ENCODE results near the gene PTGIS. TPM values are rescaled to one million over a fixed set of nuclear protein-coding genes. Genes with fewer than 3 reads are reported as not detected.

The PTGIS gene
- total and polyA plus RNA-seq, 2 donors (not counting 1 experiment from before 2014, with no cell fraction given), result not detected

DNA sequence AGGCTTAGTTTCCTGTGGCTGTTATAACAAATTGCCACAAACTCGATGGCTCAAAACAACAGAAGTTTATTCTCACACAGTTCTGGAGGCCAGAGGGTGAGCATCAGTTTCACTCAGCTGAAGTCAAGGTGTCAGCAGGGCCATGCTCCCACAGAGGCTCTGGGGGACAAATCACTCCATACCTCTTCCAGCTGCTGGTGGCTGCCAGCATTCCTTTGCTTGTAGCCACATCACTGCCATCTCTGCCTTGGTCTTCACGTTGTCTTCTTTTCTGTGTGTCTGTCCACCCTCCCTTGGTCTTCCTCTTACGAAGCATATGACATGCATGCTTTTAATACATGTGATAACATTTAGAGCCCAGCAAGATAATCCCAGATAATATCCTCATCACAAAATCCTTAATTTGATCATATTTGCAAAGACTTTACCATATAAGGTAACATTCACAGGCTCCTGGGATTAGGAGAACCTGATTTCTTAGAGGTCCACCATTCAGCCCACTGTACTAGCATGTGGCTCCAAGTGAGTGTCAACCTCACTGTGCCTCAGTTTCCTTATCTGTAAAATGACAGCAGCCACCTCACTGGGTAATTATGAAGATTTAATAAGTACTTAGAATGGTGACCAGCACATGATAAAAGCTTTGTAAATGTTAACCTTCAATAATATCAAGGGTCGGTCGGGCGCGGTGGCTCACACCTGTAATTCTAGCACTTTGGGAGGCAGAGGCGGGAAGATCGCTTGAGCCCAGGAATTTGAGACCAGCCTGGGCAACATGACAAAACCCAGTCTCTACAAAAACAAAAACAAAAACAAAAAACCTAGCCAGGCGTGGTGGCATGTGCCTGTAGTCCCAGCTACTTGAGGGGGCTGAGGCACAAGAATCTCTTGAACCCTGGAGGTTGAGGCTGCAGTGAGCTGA lies 14.7 kb upstream of the PTGIS start:
- no peak overlapping the region for H3K4me2 ChIP-seq (replicated peaks; ENCODE audit: low read depth, low read length, poor library complexity, severe bottlenecking)
- no peak for TF ChIP-seq EZH2 (IDR thresholded peaks at IDR 0.05; ENCODE audit: borderline replicate concordance, insufficient read depth, low read depth, low read length, poor library complexity, severe bottlenecking)
- TF ChIP-seq, protein P1, sequence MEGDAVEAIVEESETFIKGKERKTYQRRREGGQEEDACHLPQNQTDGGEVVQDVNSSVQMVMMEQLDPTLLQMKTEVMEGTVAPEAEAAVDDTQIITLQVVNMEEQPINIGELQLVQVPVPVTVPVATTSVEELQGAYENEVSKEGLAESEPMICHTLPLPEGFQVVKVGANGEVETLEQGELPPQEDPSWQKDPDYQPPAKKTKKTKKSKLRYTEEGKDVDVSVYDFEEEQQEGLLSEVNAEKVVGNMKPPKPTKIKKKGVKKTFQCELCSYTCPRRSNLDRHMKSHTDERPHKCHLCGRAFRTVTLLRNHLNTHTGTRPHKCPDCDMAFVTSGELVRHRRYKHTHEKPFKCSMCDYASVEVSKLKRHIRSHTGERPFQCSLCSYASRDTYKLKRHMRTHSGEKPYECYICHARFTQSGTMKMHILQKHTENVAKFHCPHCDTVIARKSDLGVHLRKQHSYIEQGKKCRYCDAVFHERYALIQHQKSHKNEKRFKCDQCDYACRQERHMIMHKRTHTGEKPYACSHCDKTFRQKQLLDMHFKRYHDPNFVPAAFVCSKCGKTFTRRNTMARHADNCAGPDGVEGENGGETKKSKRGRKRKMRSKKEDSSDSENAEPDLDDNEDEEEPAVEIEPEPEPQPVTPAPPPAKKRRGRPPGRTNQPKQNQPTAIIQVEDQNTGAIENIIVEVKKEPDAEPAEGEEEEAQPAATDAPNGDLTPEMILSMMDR (IDR thresholded peaks at IDR 0.05), result no peak
- no peaks in the 10 kb centered on the region for H3K4me1 ChIP-seq (ENCODE audit: control insufficient read depth in 2 of 2, insufficient read depth in 2 of 2, low read length in 2 of 2)
- H3K27me3 ChIP-seq (replicated peaks in 1 of 4; ENCODE audit: control extremely low read depth in 1 of 4, control insufficient read depth in 3 of 4, insufficient read depth in 4 of 4, low read length in 3 of 4), result peaks cover 0 to 19% (median 2%) of the 10 kb centered on the region in 4 experiments
- no peaks in the 10 kb centered on the region for H3K4me1 Mint-ChIP-seq
- H3K27me3 Mint-ChIP-seq, result peaks cover 26% of the 10 kb centered on the region
- H3K4me3 ChIP-seq (ENCODE audit: control extremely low read depth in 1 of 5, extremely low read depth in 1 of 5, insufficient read depth in 1 of 5, low read depth in 2 of 5, low read length in 4 of 5), result no peak overlapping the region
- no peak overlapping the region for H3K4me3 Mint-ChIP-seq
- H3K36me3 ChIP-seq (replicated peaks in 1 of 2; ENCODE audit: control extremely low read depth in 1 of 2, control insufficient read depth in 1 of 2, extremely low read depth in 1 of 2, insufficient read depth in 2 of 2, low read length in 1 of 2), result no peaks in the 10 kb centered on the region
- intact Hi-C loops (cut with micrococcal nuclease), result no loop called here
- H3K9me3 ChIP-seq (ENCODE audit: control extremely low read depth in 1 of 3, control insufficient read depth in 2 of 3, insufficient read depth in 1 of 3, low read length in 2 of 3), result peaks cover 0 to 11% (median 6%) of the 10 kb centered on the region in 3 donors
- POLR2A ChIA-PET, result no interaction called here
- 95% methylated on average over 7 of the region's 10 CpGs for WGBS (ENCODE audit: insufficient coverage)
- no peak overlapping the region for H3K9ac ChIP-seq (ENCODE audit: low read length)
- no peak overlapping the region for H3K27ac Mint-ChIP-seq
- CTCF ChIA-PET, result interaction anchor here (1.2 kb wide), 1 partner anchor 93 kb away, joined by 3 read pairs; no protein-coding TSS in a partner anchor
- H3K27ac ChIP-seq (ENCODE audit: low read length in 2 of 2), result no peak overlapping the region
- H3K9me3 Mint-ChIP-seq (ENCODE audit: insufficient read depth), result peaks cover 3% of the 10 kb centered on the region
- H3K79me2 ChIP-seq (ENCODE audit: control insufficient read depth, insufficient read depth, low read length), result no peaks in the 10 kb centered on the region
- ATAC-seq (ENCODE audit: low read depth) (no peak), DNase-seq (no peak)
- no peaks in the 10 kb centered on the region for H4K20me1 ChIP-seq (ENCODE audit: control insufficient read depth, insufficient read depth, low read length, poor library complexity, severe bottlenecking)
- no peak overlapping the region for H2AFZ ChIP-seq (ENCODE audit: insufficient read depth, low read depth, low read length, poor library complexity, severe bottlenecking)

DNA sequence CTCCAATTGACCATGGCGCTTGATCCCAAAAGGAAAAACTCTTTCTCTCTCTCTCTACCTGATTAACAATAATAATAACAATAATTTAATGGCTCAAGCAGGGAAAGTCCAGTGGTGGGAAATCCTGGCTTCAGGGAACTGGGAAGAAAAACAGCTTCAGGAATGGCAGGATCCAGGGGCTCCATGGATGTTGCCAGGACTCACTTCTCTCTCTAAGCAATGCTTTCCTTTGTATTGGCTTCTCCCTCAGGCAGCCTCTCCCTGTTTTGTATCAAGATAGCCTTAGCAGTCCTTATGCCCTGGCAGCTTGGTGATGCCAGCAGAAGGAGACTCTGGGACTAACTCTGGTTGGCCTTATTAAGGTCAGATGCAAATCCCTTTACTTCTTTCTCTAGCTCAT lies 13.5 kb upstream of the PTGIS start:
- no peak overlapping the region for H3K27ac Mint-ChIP-seq
- ChIA-PET POLR2A (no interaction called here), CTCF (interaction anchor here (0.7 kb wide), 1 partner anchor 149 kb away, joined by 3 read pairs; no protein-coding TSS in a partner anchor)
- H3K27me3 Mint-ChIP-seq, result peaks cover 32% of the 10 kb centered on the region
- TF ChIP-seq EZH2 (IDR thresholded peaks at IDR 0.05; ENCODE audit: borderline replicate concordance, insufficient read depth, low read depth, low read length, poor library complexity, severe bottlenecking), result no peak
- TF ChIP-seq, protein P1 (IDR thresholded peaks at IDR 0.05), result no peak
- H3K27me3 ChIP-seq (replicated peaks in 1 of 4; ENCODE audit: control extremely low read depth in 1 of 4, control insufficient read depth in 3 of 4, insufficient read depth in 4 of 4, low read length in 3 of 4), result peaks cover 0 to 20% (median 2%) of the 10 kb centered on the region in 4 experiments
- H3K9me3 ChIP-seq (ENCODE audit: control extremely low read depth in 1 of 3, control insufficient read depth in 2 of 3, insufficient read depth in 1 of 3, low read length in 2 of 3), result peaks cover 0 to 11% (median 6%) of the 10 kb centered on the region in 3 donors
- no peak overlapping the region for H3K9ac ChIP-seq (ENCODE audit: low read length)
- H3K4me3 ChIP-seq (ENCODE audit: control extremely low read depth in 1 of 5, extremely low read depth in 1 of 5, insufficient read depth in 1 of 5, low read depth in 2 of 5, low read length in 4 of 5), result no peak overlapping the region
- intact Hi-C loops (cut with micrococcal nuclease), result no loop called here
- H3K4me1 ChIP-seq (ENCODE audit: control insufficient read depth in 2 of 2, insufficient read depth in 2 of 2, low read length in 2 of 2), result no peaks in the 10 kb centered on the region
- DNase-seq (no peak), ATAC-seq (ENCODE audit: low read depth) (no peak)
- H3K36me3 ChIP-seq (replicated peaks in 1 of 2; ENCODE audit: control extremely low read depth in 1 of 2, control insufficient read depth in 1 of 2, extremely low read depth in 1 of 2, insufficient read depth in 2 of 2, low read length in 1 of 2), result no peaks in the 10 kb centered on the region
- no peaks in the 10 kb centered on the region for H4K20me1 ChIP-seq (ENCODE audit: control insufficient read depth, insufficient read depth, low read length, poor library complexity, severe bottlenecking)
- WGBS (ENCODE audit: insufficient coverage), result no CpG with 5 or more reads among the region's 1 CpG
- no peak overlapping the region for H2AFZ ChIP-seq (ENCODE audit: insufficient read depth, low read depth, low read length, poor library complexity, severe bottlenecking)
- no peaks in the 10 kb centered on the region for H3K79me2 ChIP-seq (ENCODE audit: control insufficient read depth, insufficient read depth, low read length)
- no peak overlapping the region for H3K4me2 ChIP-seq (replicated peaks; ENCODE audit: low read depth, low read length, poor library complexity, severe bottlenecking)
- H3K9me3 Mint-ChIP-seq (ENCODE audit: insufficient read depth), result peaks cover 3% of the 10 kb centered on the region
- no peak overlapping the region for H3K27ac ChIP-seq (ENCODE audit: low read length in 2 of 2)
- no peaks in the 10 kb centered on the region for H3K4me1 Mint-ChIP-seq
- H3K4me3 Mint-ChIP-seq, result no peak overlapping the region
